SJSA1 (cell line): ENCODE data around the gene IRF2. TPM values are rescaled to one million over a fixed set of nuclear protein-coding genes. Genes with fewer than 3 reads are reported as not detected.

ENCODE experiments used
- DNase-seq, 2 experiments: peaks; one replicate each; pipeline ENCODE4 v3.0.0-alpha.2; 2015 to 2020; ENCODE audit warnings: low spot score in 2 of 2, low read depth in 1 of 2
- H3K27ac ChIP-seq: fragments of 250-450 bp; sonication (Bioruptor Pico); 2 replicates; pipeline ENCODE4 v1.5.1; 2020; ENCODE audit warnings: mild to moderate bottlenecking, moderate library complexity
- H3K27me3 ChIP-seq: fragments of 250-450 bp; sonication (Bioruptor Pico); replicated peaks from 2 replicates; pipeline ENCODE4 v1.5.1; 2020; ENCODE audit warnings: mild to moderate bottlenecking, moderate library complexity
- H3K36me3 ChIP-seq: fragments of 250-450 bp; sonication (Bioruptor Pico); 2 replicates; pipeline ENCODE4 v1.5.1; 2020; ENCODE audit warnings: mild to moderate bottlenecking
- H3K4me1 ChIP-seq: fragments of 250-450 bp; sonication (Bioruptor Pico); replicated peaks from 2 replicates; pipeline ENCODE4 v1.6.1; 2021; ENCODE audit warnings: mild to moderate bottlenecking
- H3K4me3 ChIP-seq: fragments of 250-450 bp; sonication (Bioruptor Pico); 2 replicates; pipeline ENCODE4 v1.5.1; 2020; ENCODE audit warnings: mild to moderate bottlenecking
- H3K9me3 ChIP-seq: fragments of 250-450 bp; sonication (Bioruptor Pico); replicated peaks from 2 replicates; pipeline ENCODE4 v1.5.1; 2020; ENCODE audit warnings: mild to moderate bottlenecking
- total RNA-seq: library from RNA; depleted of rRNA; stranded (reverse); fragments of >200 nt; shearing (Covaris generic); gene quantifications from 2 replicates; pipeline ENCODE4 v1.2.3, GENCODE V29; 2014

The IRF2 gene
- total RNA-seq, 1 experiment from 2014 or later = 20.8 TPM

DNA sequence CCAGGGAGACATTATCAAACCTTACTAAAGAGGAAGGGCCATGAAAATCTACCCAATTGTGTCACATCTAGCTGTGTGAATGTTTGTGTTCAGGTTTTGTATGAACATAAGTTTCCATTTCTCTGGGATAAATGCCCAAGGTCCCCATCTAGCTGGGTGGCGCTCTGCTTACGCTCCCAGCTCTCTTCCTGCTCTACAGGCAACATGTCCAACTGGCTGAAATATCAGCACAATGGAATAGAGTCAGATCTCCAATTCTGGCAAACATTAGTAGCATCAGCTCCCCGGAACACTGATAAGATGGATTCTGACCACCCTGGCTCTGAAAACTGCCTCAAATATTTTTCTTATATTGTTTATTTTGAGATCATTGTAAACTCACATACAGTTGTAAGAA, 74.8 kb downstream of the IRF2 start:
- Histone ChIP-seq H3K4me3 (no peak overlapping the region), H3K9me3 (no peaks in the 10 kb centered on the region), H3K36me3 (peaks cover 26% of the 10 kb centered on the region), H3K27me3 (no peaks in the 10 kb centered on the region), H3K27ac (peak overlapping the region; percentile 35; the same call in 1 of the 2 replicates), H3K4me1 (peaks cover 53% of the 10 kb centered on the region)
- DNase-seq = peak in 1 of 2 experiments; percentile 49

DNA sequence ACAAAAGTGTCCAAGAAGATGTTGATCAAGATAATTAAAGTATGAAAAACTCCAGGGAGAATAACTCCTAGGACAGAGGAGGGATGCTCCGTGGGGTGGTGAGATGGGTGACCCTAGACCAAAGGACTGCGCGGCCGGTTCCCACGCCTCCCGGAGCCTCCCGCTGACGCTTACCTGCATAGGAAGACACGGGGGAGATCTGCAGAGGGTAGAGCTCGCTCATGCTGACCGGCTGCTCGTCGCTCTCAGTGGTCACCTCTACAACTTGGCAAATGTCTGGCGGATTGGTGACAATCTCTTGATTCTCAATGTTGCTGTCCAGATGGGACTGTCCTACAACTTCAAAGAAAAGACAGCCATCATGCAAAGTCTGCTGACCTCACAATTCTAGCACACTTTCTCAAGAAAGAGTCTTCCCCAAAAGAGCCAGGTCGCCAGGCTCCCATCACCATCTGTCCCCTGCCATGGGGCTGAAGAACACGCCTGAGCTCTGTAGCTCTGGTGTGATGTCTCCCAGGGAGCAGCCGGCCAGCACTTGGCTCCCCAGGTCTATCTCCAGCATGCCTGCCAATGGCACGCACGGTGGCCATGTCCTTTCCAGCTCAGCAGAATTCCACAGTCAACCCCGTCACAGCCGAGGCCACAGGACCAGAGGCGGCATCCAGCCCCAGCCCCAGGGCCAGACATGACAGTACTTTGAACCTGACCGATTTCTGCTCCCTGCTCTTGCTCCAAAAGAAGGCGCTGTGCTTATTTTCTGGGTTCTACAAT, 75.4 kb downstream of the IRF2 start:
- no peaks in the 10 kb centered on the region for H3K9me3 ChIP-seq
- peaks cover 30% of the 10 kb centered on the region for H3K36me3 ChIP-seq
- no peaks in the 10 kb centered on the region for H3K27me3 ChIP-seq
- no peak overlapping the region for H3K4me3 ChIP-seq
- DNase-seq = no peak
- no peak overlapping the region for H3K27ac ChIP-seq
- H3K4me1 ChIP-seq = peaks cover 53% of the 10 kb centered on the region

DNA sequence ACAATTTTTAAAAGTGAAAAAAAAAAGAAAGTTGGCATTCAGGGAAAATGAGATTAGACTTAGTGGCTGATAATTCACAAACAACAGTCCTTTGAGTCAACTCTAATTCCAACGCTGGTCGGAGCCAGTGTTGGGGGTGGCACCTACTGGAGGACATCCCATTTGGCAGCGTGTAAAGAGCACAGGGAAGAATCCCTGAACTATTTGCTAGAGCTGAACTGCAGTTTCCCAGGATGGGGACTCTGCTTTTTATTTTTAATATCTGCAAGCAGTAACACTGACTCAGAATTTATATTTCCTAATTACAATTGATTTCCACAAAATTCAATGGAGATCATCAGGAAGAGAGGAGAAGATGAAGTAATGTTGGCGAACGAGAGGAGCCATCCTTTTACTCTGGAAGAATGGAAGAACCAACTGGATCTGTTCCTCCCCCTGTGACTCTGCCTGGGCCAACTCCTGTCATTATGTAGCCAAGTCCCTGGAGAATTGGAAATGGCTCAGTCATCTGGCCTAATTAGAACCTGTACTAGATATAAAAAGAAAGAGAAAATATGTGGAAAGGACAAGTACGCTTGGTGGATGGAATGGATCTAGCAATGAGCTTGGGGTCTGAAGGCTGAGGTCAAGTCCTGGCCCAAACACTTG, 76.7 kb downstream of the IRF2 start:
- no peak for DNase-seq
- H3K27ac ChIP-seq = no peak overlapping the region
- no peak overlapping the region for H3K4me3 ChIP-seq
- peaks cover 53% of the 10 kb centered on the region for H3K4me1 ChIP-seq
- H3K9me3 ChIP-seq = no peaks in the 10 kb centered on the region
- peaks cover 30% of the 10 kb centered on the region for H3K36me3 ChIP-seq
- no peaks in the 10 kb centered on the region for H3K27me3 ChIP-seq

DNA sequence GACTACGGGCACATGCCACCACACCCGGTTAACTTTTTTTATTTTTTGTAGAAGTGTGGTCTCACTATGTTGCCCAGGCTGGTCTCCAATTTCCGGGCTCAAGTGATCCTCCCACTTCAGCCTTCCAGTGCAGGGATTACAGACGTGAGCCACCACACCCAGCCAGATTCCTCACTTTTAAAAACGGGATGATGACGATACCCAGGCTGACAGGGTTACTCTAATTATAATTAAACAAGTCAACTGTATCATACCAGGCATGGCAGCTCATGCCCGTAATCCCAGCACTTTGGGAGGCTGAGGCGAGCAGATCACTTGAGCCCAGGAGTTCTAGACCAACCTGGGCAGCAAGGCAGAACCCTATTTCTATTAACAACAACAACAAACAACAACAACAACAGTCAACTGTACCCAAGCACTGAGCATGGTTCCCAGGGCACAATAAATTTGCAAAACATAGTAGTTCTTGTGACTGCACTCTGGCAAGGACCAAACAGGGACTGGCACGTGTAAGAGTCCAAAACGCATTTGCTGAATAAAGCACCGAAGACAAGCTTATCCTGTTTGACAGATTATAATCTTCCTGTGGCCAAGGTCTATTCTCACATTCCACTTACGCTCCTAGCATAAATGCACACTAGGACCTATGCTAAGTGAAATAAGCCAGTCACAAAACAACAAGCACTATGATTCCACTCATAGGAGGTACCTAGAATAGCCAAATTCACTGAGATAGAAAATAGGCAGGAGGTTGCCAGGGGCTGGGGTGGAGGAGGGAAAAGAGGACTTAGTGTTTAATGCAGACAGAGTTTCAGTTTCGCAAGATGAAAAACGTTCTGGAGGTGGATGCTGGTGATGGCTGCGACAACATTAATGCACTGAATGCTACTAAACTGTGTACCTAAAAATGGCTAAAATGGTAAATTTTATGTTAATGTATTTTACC, 77.5 kb downstream of the IRF2 start:
- Histone ChIP-seq H3K27ac (peak overlapping the region; percentile 21), H3K4me3 (no peak overlapping the region)
- DNase-seq = no peak

DNA sequence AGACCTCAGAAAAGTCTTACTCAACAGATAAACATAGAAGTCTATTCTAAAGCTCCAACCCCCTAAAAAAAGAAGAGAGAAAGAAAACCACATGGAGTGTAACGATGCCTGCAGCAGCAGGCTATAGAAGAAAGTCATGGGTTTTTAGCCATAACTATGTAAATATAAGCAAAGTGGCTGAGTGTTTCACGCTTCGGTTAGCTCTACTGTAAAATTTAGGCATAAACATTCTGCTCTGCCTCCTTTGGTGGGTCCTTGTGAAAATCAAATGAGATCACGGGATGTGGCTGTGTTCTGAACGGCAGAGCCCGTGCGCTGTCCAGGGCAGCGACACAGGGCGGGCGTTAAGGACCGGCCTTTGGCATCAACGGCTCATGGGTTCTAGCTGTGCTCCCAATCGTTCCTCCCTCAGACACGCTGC, 78.4 kb downstream of the IRF2 start:
- H3K27me3 ChIP-seq = no peaks in the 10 kb centered on the region
- peak; percentile 59 to 74 for DNase-seq
- peaks cover 51% of the 10 kb centered on the region for H3K4me1 ChIP-seq
- no peak overlapping the region for H3K4me3 ChIP-seq
- H3K9me3 ChIP-seq = 0 out of 2 replicates have a peak, but pooled peaks cover 5% of the 10 kb centered on the region
- peak overlapping the region; percentile 21 for H3K27ac ChIP-seq
- peaks cover 44% of the 10 kb centered on the region for H3K36me3 ChIP-seq

More for the DNA sequence above, 77.5 kb downstream of the IRF2 start:
- peaks cover 53% of the 10 kb centered on the region for H3K4me1 ChIP-seq
- peaks cover 37% of the 10 kb centered on the region for H3K36me3 ChIP-seq
- H3K9me3 ChIP-seq = no peaks in the 10 kb centered on the region
- H3K27me3 ChIP-seq = no peaks in the 10 kb centered on the region

DNA sequence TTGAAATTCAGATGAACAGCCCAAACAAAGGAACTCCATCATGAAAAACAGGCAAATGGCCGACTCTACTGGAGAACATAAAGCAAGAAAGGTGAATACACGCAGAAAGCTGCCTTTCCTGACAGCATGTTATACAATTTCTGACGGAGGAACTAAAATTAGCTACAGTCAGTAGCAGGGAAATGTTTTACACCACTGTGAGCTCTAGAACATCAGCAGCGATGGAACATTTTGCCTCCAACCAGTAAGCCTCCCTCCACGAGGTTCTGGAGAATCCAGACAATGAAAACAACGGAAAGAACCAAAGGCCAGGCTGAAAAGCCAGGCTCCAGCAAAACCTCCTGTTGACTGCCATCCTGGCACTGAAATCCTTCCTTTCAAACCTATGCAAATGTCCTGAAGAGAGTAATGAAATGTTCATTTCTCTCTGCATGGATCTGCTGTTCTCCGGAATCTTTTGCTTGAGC, 78.9 kb downstream of the IRF2 start:
- no peak for DNase-seq
- H3K27me3 ChIP-seq = no peaks in the 10 kb centered on the region
- H3K27ac ChIP-seq = 0 out of 2 replicates have a peak overlapping the region, but pooled peaks have one; percentile 7
- H3K36me3 ChIP-seq = peaks cover 44% of the 10 kb centered on the region
- H3K4me3 ChIP-seq = no peak overlapping the region
- 0 out of 2 replicates have a peak, but pooled peaks cover 5% of the 10 kb centered on the region for H3K9me3 ChIP-seq
- H3K4me1 ChIP-seq = peaks cover 51% of the 10 kb centered on the region

DNA sequence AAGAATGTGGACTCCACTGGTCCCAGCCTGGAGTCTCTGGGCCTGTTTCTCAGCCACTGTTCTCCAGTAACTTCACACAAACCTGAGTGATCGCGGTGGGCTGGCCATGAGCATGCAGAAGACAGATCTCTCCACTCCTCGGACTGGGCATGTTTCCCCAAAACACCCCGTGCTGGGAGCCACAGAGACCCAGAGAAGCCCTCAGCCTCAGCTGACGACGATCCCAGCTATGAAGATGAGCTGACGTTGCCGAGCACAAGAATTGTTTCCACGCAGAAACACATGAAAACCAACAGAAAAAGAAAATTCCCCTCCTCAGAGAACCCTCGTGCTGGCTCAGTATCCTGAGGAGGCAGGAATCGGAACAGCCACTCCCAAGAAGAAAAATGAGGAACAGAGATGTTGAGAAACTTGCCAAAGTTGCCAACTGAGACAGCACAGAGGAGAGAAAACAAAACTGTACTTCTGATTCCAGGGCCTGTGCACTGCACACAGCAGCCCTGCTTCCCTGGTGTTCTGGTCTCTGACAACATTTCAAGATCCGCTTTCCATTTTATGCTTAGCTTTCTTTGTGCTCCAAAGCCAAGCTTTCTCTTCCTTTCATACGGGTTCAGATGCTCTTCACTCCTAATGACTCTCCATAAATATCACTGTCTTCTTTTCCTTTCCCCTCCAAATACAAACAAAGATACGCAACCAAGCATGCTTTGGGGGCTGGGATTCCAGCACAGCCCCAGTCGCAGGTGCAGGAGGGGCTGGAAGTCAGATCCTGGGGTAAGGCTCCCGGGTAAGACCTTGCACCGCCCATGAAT, 81.4 kb downstream of the IRF2 start:
- H3K36me3 ChIP-seq = peaks cover 53% of the 10 kb centered on the region

DNA sequence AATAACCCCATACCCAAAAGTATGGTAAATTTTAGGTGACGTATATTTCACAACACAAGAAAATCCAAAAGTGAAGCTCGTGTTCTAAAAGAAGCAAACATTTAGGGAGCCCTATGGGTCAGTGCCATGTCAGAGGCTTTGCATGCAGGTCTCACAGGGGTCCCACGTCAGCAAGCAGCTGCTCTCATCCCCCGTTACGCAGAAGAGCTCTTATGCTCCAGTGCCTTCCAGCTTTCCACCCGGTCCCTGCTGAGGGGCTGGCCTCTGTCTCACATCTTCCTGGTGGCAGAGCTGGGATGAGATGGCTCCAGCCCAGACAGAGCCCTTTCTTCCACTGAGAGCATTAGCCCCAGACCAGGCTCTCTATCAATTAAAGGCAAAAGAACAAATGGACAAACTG, 82.0 kb downstream of the IRF2 start:
- peaks cover 47% of the 10 kb centered on the region for H3K36me3 ChIP-seq
- H3K4me3 ChIP-seq = no peak overlapping the region
- no peak for DNase-seq
- H3K27ac ChIP-seq = no peak overlapping the region
- H3K4me1 ChIP-seq = peaks cover 39% of the 10 kb centered on the region
- H3K27me3 ChIP-seq = no peaks in the 10 kb centered on the region
- 0 out of 2 replicates have a peak, but pooled peaks cover 5% of the 10 kb centered on the region for H3K9me3 ChIP-seq

More for the DNA sequence above, 81.4 kb downstream of the IRF2 start:
- Histone ChIP-seq H3K27ac (no peak overlapping the region), H3K9me3 (0 out of 2 replicates have a peak, but pooled peaks cover 5% of the 10 kb centered on the region), H3K4me3 (no peak overlapping the region), H3K4me1 (peaks cover 38% of the 10 kb centered on the region), H3K27me3 (no peaks in the 10 kb centered on the region)
- no peak for DNase-seq

DNA sequence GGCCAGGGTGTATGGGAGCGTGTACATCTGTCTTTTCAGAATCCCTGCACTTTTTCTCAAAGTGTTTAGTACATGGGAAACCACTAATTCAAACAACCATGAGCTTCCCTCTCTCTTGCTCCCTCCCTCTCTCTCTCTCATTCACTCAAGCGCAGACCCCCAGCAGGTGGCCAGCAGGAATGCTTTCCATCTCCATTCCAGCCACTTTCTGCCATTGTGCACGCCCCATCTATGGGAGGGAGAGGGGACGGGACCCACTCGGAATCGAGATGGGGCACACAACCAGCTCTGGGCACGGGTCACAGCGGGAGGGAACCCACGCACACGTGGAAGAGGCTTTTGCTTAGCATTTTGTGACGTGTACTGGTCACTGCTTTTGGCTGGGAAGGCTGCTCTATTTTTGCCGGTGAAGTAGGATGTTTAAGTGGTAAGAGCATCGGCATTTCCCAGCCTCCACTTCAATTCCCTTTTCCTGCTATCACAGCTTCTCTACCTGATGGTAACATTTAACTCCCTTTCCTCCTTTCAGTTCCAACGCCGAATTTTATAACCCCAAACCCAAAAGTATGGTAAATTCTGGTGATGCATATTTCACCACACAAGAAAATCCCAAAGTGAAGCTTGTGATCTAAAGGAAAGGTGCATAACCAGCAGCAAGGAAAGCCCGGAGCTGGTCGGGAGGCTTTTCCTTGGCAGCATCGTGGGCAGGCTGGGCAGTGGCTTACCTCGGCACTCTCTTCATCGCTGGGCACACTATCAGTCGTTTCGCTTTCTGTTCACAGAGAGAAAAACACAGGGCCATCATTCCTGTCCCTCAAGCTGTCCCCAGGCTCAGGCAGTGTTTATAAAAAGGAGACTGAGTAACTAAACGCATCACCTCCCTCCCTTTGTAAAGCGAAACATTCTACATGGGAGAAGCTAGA, 84.1 kb downstream of the IRF2 start:
- peak in 1 of 2 experiments; percentile 34 for DNase-seq
- peaks cover 41% of the 10 kb centered on the region for H3K4me1 ChIP-seq

DNA sequence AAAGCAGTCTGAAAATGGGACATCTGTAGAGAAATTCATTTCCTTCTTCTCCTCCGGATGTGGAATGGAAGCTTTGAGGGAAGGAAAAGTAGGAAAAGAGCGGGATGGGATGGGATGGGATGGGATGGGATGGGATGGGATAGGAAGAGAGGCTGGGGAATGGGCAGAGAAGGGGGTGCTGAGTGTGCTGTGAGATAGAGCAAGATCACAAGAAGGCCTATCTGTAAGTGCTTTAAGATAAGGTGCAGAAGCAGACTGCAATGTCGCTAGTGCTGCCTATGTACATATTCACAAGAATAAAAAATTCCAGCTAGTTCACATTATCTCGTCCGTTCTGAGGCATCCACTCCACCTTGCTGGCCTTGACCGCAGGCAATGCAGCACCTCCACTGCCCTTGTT, 86.2 kb downstream of the IRF2 start:
- no peak for DNase-seq
- H3K27me3 ChIP-seq = no peaks in the 10 kb centered on the region
- H3K4me3 ChIP-seq = no peak overlapping the region
- H3K4me1 ChIP-seq = peaks cover 54% of the 10 kb centered on the region
- peaks cover 34% of the 10 kb centered on the region for H3K36me3 ChIP-seq
- 0 out of 2 replicates have a peak, but pooled peaks cover 8% of the 10 kb centered on the region for H3K9me3 ChIP-seq
- no peak overlapping the region for H3K27ac ChIP-seq

More for the DNA sequence above, 84.1 kb downstream of the IRF2 start:
- Histone ChIP-seq H3K27me3 (no peaks in the 10 kb centered on the region), H3K4me3 (peak overlapping the region; percentile 13; the same call in 1 of the 2 replicates), H3K9me3 (0 out of 2 replicates have a peak, but pooled peaks cover 5% of the 10 kb centered on the region), H3K27ac (peak overlapping the region; percentile 17; the same call in 1 of the 2 replicates), H3K36me3 (peaks cover 40% of the 10 kb centered on the region)

DNA sequence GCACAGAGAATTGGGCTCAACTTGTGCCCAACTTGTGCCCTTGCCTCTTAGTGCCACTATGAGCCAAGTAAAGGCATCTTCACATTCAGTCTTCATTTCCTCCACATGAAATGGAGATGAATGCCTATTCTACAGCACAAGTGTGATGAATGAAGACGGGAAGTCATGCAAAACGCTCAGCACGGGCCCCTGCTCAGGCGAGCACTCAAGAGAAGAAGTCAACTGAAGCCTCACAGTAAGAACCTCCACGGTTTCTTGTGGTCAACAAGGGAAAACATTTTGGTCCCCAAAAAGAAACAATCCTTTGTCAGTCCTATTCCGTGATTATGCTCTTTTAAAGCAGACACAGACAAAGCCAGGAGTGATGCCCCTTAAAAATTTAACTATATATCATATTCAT, 87.0 kb downstream of the IRF2 start:
- H3K9me3 ChIP-seq = 0 out of 2 replicates have a peak, but pooled peaks cover 8% of the 10 kb centered on the region
- no peak overlapping the region for H3K4me3 ChIP-seq

More for the DNA sequence above, 87.0 kb downstream of the IRF2 start:
- H3K36me3 ChIP-seq = peaks cover 32% of the 10 kb centered on the region
- DNase-seq = no peak
- peaks cover 62% of the 10 kb centered on the region for H3K4me1 ChIP-seq
- H3K27ac ChIP-seq = no peak overlapping the region
- no peaks in the 10 kb centered on the region for H3K27me3 ChIP-seq
